HUES64 (cell line): ENCODE results near the gene TYMP. TPM values are rescaled to one million over a fixed set of nuclear protein-coding genes. Genes with fewer than 3 reads are reported as not detected.

ENCODE experiments used
- H3K27ac ChIP-seq: 2 replicates; pipeline ENCODE4 v1.7.0; 2013; ENCODE audit warnings: low read depth, low read length, inconsistent platforms
- H3K27me3 ChIP-seq: 2 replicates; pipeline ENCODE4 v1.6.1; 2013; ENCODE audit warnings: mild to moderate bottlenecking, low read length; ENCODE audit not compliant: insufficient read depth
- H3K36me3 ChIP-seq: 2 replicates; pipeline ENCODE4 v1.6.1; 2013; ENCODE audit warnings: mild to moderate bottlenecking, low read length; ENCODE audit not compliant: insufficient read depth
- H3K4me1 ChIP-seq: 2 replicates; pipeline ENCODE4 v1.6.1; 2013; ENCODE audit warnings: mild to moderate bottlenecking, low read length, moderate library complexity; ENCODE audit not compliant: insufficient read depth
- H3K4me3 ChIP-seq: 2 replicates; pipeline ENCODE4 v1.5.1; 2013; ENCODE audit warnings: mild to moderate bottlenecking, low read length, moderate library complexity
- H3K9ac ChIP-seq: 2 replicates; pipeline ENCODE4 v1.6.1; 2013; ENCODE audit warnings: mild to moderate bottlenecking, low read depth, low read length
- H3K9me3 ChIP-seq: 2 replicates; pipeline ENCODE4 v1.6.1; 2013; ENCODE audit warnings: low read depth, low read length; ENCODE audit not compliant: insufficient read depth
- WGBS: fragments of 150-250, 120-280 bp; methylation state at CpG from one replicate; pipeline ENCODE4 v1.1.7; 2013; ENCODE audit warnings: missing lambda C conversion rate; 5-methylcytosine and 5-hydroxymethylcytosine counted together
- polyA plus RNA-seq, 2 experiments: library from polyadenylated mRNA; stranded (reverse); fragments of 50-300 nt; gene quantifications; one replicate each; pipeline ENCODE4 v1.2.3, GENCODE V29; 2013

TYMP gene, protein sequence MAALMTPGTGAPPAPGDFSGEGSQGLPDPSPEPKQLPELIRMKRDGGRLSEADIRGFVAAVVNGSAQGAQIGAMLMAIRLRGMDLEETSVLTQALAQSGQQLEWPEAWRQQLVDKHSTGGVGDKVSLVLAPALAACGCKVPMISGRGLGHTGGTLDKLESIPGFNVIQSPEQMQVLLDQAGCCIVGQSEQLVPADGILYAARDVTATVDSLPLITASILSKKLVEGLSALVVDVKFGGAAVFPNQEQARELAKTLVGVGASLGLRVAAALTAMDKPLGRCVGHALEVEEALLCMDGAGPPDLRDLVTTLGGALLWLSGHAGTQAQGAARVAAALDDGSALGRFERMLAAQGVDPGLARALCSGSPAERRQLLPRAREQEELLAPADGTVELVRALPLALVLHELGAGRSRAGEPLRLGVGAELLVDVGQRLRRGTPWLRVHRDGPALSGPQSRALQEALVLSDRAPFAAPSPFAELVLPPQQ
- polyA plus RNA-seq (2013, experiment 1 of 2): 0.30 TPM
- polyA plus RNA-seq (2013, experiment 2 of 2): 0.76 TPM

DNA sequence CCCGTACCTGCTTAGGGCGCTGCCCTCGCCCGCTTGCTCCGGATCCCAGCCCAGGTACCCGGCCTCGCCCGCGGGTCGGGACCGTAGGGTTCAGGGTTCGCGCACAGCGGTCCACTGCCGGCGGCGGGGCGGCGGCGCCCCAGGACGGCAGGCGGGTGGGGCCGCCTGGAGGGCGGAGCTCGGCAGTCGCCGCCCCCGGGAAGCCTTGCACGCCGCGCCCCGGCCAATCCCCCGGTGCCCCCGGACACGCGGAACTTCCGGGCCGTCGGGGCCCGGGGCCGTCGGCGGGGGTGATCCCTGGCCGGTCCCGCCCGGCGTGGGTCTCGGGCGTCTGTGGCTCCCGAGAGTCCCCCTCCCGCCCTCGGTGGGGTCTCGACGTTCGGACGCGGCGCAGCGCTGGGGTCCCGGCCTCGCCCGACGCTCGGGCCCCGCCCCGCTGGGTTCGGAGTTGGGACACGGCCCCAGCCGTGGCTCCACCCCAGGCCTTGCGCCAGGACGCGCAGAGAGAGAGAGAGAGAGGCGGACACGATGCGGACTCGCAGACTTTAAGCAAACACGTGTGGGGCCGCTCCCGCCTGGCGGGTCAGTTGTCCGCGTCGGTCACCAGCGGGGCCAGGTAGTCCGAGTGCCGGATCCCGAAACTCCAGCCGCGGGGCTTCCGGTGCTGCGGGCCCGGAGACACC is at the start of gene TYMP:
Gene TYMP, minus strand, starts transcription at position 116 of the 683 bp plus-strand sequence. CDS start 303 bp downstream, outside the sequence.
- Histone ChIP-seq H3K4me1 (no peaks in the 10 kb centered on the region), H3K4me3 (peak within 1 kb of the TSS; percentile 53), H3K9ac (no peak within 1 kb of the TSS), H3K27ac (no peak within 1 kb of the TSS), H3K36me3 (no peaks in the 10 kb centered on the region), H3K9me3 (no peaks in the 10 kb centered on the region), H3K27me3 (peaks cover 75% of the 10 kb centered on the region)
- WGBS: 5% methylated on average over 92 of the region's 92 CpGs

DNA sequence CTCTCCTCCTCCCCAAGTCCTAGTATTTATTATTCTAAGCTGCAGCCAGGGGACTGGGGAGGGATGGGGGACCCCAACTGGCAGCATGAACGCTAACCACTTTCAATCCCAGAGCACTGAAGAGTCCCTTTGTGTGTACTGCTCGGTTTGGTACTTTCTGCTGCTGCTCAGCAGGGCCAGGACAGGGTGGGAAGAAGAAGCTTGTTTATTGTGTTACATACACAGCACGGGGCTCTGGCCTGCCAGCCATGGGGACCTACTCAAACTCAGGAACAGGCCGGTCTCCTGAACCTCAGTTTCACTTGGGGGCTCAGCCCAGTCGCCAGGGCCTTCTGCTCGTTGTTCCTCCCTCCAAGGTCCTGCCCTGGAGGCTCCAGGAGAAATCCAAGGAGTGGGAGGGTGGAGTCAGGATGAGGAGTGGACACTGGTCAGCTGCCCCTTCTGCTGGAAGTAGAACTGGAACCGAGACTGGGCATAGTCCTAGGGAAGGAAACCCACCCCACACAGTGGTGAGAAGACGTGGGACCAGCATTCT is 49.0 kb upstream of the TYMP start:
- Histone ChIP-seq H3K4me1 (peaks cover 2% of the 10 kb centered on the region; the same call in 1 of the 2 replicates), H3K9me3 (no peaks in the 10 kb centered on the region), H3K36me3 (peaks cover 41% of the 10 kb centered on the region), H3K27me3 (no peaks in the 10 kb centered on the region), H3K27ac (no peak overlapping the region), H3K9ac (no peak overlapping the region), H3K4me3 (no peak overlapping the region)
- 94% methylated on average over 8 of the region's 8 CpGs for WGBS

DNA sequence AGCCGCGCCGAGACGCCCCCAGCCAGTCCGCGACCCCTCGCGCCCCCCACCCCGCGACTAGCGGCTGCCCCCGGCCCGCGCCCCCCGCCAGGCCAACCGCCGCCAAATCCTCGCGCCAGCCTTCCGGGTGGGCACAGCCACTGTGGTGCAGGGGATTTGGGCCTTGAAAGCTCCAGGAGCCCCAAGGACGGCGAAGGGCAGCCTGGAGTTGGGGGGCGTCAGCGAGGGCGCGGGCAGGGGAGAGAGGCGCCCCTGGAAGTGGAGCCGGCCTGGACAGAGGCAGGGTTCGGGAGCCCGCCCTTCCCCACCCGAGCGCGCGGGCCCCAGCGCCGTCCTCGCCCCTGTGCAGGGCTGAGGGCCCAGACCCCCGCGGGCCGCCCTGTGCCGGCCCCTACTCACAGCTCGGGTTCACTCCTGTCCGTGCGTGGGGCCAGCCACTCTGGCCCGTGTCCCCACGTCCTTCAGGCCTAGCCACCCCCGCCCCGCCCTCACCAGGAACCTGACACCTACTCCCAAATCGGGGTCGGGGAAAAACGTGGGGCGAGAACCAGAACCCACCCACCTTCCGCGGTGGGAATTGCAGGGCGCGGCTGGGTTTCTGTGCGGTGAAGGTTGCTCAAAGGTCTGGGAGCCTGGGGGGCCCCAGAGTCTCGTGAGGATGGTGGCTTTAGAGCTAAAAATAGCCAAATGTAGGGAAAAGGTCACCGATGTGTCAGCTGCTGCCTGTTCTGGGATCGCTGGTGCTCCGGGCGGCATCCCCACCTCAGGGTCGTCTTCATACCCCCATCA is 48.4 kb upstream of the TYMP start, which contains the start of gene CPT1B:
Gene CPT1B, minus strand, starts transcription at position 441 of the 789 bp plus-strand sequence. CDS start 512 bp downstream, outside the sequence.
- Histone ChIP-seq H3K9me3 (no peaks in the 10 kb centered on the region), H3K36me3 (peaks cover 45% of the 10 kb centered on the region), H3K27ac (no peak within 1 kb of the TSS), H3K9ac (no peak within 1 kb of the TSS), H3K4me1 (no peaks in the 10 kb centered on the region), H3K4me3 (no peak within 1 kb of the TSS), H3K27me3 (no peaks in the 10 kb centered on the region)
- 94% methylated on average over 63 of the region's 63 CpGs for WGBS

DNA sequence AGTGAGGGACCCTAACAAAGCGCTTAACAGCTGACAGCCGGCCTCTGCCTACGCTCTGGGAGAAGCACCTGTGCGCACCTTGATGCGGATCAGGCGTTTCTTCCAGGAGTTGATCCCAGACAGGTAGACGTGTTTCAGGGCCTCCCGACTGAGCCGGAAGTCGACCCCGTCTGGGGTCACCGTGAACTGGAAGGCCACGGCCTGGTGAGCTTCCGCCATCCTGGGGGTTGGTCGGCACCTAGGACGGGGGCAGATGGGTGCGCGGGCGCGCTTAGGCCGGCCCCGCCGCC is 47.8 kb upstream of the TYMP start:
- Histone ChIP-seq H3K27me3 (no peaks in the 10 kb centered on the region), H3K9me3 (no peaks in the 10 kb centered on the region), H3K4me1 (no peaks in the 10 kb centered on the region), H3K36me3 (peaks cover 48% of the 10 kb centered on the region), H3K27ac (no peak overlapping the region), H3K4me3 (no peak overlapping the region), H3K9ac (no peak overlapping the region)
- 96% methylated on average over 23 of the region's 23 CpGs for WGBS

DNA sequence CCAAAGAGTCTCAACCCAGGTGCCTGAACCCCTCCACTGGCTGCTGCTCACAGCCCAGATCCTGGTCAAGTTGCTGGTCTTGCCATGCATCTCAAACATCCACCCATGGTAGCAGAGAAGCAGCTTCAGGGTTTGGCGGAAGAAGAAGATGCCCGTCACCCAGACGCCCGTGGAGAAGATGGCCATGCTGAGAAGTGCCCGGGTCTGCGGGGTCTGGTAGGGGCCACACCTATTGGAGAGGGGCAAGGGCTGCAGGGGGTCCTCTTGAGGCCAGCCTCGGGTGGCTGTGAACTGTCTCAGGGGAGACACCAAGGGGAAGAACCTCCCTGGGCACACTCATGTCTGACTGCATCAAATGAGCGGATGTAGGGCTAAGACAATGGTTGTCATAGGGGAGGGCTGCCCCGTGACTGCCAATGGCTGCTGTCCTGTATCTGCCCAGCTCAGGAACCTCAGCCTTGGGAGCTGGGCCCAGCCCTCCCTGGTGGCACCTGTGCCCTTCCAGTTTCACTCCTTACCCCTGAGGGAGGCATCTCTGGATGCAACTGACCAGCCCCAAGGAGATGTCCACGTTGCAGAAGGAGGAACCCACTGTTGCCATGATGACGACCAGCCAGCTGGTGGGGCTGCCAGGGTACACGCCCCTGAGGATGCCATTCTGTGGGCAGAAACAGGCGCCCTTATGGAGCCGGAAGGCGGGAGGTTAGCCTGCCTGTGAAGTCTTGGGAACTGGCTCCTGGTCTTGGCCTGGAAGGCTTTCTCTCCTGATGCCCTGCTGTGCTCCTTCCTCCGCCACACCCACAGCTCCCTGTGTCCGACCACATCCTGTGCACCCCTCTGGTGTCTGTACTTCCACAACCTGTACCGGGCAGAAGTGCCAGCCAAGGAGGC is 47.2 kb upstream of the TYMP start:
- H3K9me3 ChIP-seq: no peaks in the 10 kb centered on the region
- H3K27ac ChIP-seq: no peak overlapping the region
- no peaks in the 10 kb centered on the region for H3K4me1 ChIP-seq
- H3K36me3 ChIP-seq: peaks cover 54% of the 10 kb centered on the region
- no peak overlapping the region for H3K9ac ChIP-seq
- H3K27me3 ChIP-seq: no peaks in the 10 kb centered on the region
- WGBS: 93% methylated on average over 18 of the region's 18 CpGs
- H3K4me3 ChIP-seq: no peak overlapping the region

DNA sequence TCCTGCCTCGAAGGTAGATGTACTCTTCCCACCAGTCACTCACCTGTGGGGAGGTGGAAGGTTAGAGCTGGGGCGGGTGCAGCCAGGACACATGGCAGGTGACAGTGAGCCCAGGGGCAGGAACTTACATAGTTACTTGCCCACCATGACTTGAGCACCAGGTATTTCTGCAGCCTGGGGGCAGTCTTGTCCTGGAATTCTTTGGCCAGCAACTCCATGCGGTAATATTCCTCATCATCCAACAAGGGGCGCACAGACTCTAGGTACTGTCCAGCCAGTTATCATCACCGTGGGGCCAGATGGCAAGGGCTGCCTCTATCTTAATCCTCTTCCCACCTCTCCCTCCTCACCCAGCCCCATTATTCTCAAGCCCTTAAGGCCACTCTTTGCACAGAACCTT is 46.3 kb upstream of the TYMP start:
- Histone ChIP-seq H3K27me3 (no peaks in the 10 kb centered on the region), H3K9ac (no peak overlapping the region), H3K27ac (no peak overlapping the region), H3K36me3 (peaks cover 61% of the 10 kb centered on the region), H3K4me3 (no peak overlapping the region), H3K9me3 (no peaks in the 10 kb centered on the region), H3K4me1 (no peaks in the 10 kb centered on the region)
- WGBS: 92% methylated on average over 5 of the region's 5 CpGs

DNA sequence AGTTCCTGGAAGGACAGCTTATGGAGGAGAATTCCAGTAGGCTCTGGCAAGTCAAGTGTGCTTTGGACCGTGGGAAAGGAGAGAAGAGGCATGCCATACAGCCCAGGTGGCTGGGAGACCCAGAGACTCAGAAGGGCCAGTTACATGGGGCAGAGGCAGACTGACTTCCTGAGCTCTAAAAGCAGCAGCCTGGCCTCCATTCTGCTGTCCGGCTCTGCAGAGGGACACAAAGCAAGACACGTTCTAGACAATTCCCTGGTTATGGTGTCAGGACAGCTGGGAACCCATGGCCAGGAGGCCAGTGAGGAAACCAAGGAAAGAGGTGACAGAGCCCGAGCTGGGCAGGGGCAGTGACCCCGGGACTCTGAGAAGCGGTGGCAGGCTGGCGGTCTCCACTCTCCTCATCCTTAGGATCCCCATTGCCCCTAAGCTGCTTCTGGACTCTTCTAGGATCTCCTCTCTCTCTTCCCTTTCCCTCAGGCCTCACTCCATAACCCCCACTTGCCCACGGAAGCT is 45.7 kb upstream of the TYMP start:
- WGBS: 93% methylated on average over 8 of the region's 8 CpGs

DNA sequence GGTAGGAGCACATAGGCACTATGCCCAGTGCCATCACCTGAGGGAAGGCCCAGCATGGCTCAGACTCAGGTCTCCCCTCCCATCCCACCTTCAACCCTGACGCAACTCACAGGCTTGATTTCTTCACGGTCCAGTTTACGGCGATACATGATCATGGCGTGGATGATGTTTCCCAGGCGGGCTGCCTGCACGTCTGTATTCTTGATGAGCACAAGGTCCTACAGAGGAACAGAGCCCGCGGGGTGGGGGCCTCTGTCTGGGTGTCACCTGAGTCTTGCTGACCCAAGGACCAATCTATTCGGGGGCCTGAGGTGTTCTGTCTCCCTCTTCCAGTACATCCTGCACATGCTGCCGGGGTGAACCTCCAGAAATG is 44.6 kb upstream of the TYMP start:
- peaks cover 64% of the 10 kb centered on the region for H3K36me3 ChIP-seq

More for the DNA sequence above, 45.7 kb upstream of the TYMP start:
- Histone ChIP-seq H3K9ac (no peak overlapping the region), H3K36me3 (peaks cover 64% of the 10 kb centered on the region), H3K9me3 (no peaks in the 10 kb centered on the region), H3K4me1 (no peaks in the 10 kb centered on the region), H3K27me3 (no peaks in the 10 kb centered on the region), H3K4me3 (no peak overlapping the region), H3K27ac (no peak overlapping the region)

DNA sequence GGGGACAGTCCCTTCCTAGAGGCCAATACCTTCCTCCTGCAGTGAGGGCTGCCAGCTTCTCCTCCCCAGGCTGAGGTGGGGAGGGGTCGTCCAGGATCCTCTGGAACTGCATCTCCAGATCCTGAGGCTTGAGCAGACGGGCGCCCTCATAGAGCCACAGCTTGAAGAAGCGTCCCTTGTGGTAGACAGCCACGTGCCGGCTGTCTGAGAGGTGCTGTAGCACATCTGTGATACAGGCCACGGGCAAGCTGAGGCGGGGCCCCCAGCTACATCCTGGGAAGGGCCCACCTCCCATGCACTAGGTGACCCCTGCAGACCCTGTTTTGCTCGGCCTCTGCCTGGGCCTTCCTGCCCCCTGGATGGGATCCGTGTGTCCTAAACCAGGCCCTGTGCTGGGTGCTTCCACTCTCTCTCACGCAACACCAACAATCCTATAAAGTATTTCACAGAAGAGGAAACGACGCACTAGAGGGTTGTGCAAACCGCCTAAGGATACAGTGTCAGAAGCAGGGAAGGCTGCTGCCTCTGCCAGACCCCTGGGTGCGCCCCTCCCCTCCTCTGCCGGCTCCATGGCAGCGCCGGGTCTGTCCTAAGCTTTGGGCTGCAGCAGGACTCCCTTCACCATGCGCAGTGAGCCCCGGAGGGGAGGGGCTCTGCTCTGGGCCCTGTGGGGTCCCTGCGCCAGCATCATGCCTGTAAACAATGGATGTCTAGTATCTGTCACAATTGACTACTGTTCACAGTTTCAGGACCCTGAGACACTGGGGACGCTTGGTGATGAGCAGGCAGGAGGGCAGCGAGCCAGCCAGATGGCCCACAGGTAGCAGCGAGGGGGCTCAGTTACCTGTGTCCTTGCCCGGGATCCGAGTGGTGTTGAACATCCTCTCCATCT is 43.9 kb upstream of the TYMP start:
- WGBS: 95% methylated on average over 26 of the region's 26 CpGs
- H3K36me3 ChIP-seq: peaks cover 64% of the 10 kb centered on the region

More for the DNA sequence above, 44.6 kb upstream of the TYMP start:
- WGBS: 94% methylated on average over 11 of the region's 11 CpGs
- H3K9me3 ChIP-seq: no peaks in the 10 kb centered on the region
- no peak overlapping the region for H3K9ac ChIP-seq
- H3K27me3 ChIP-seq: no peaks in the 10 kb centered on the region
- no peaks in the 10 kb centered on the region for H3K4me1 ChIP-seq
- H3K27ac ChIP-seq: no peak overlapping the region
- no peak overlapping the region for H3K4me3 ChIP-seq

More for the DNA sequence above, 43.9 kb upstream of the TYMP start:
- Histone ChIP-seq H3K4me1 (no peaks in the 10 kb centered on the region), H3K9ac (no peak overlapping the region), H3K27me3 (no peaks in the 10 kb centered on the region), H3K27ac (no peak overlapping the region), H3K4me3 (no peak overlapping the region), H3K9me3 (no peaks in the 10 kb centered on the region)
